AG20443 (cell line): ENCODE measurements around the gene CRELD2.

Experiments
- DNase-seq: peaks from one replicate; pipeline ENCODE4 v3.0.0; 2012; ENCODE audit warnings: low spot score, mixed read lengths

The CRELD2 gene, protein sequence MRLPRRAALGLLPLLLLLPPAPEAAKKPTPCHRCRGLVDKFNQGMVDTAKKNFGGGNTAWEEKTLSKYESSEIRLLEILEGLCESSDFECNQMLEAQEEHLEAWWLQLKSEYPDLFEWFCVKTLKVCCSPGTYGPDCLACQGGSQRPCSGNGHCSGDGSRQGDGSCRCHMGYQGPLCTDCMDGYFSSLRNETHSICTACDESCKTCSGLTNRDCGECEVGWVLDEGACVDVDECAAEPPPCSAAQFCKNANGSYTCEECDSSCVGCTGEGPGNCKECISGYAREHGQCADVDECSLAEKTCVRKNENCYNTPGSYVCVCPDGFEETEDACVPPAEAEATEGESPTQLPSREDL

DNA sequence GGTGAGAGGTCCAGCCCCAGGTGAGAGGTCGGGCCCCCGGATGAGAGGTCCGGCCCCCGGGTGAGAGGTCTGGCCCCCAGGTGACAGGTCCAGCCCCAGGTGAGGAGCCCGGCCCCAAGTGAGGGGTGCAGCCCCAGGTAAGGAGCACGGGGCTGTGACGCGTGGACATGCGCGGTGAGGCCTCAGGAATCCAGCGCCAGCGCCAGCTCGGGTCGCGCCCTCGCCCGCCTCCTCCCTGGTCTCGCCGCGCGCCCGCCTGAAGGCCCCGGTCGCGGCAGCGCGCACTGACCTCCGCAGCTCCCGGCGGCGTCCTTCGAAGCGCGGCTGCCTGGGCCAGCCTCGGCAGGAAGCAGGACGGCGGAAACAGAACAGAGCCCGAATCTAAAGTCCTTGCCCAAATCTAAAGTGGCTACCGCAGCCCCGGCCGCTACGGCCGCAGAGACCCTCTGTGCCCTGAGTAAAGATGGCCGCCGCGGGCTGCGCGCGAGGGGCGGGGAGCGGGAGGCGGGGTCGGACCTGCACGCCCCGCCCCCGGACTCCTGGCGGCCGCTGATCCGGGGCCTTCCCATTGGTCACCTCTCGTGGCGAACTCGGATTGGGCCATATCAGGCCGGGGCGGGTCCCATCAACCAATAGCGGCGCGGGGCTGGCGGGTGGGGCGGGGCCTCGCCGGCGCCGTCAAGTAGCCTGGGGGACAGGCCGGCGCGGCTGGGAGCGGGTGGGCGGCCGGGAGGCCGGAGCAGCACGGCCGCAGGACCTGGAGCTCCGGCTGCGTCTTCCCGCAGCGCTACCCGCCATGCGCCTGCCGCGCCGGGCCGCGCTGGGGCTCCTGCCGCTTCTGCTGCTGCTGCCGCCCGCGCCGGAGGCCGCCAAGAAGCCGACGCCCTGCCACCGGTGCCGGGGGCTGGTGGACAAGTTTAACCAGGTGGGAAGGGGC, at the start of gene CRELD2, which contains the start of gene ALG12:
TSS of gene CRELD2 (plus strand) at position 661 of the 937 bp plus-strand sequence. CDS start at position 797, 136 bp downstream.
TSS of gene ALG12 (minus strand) at position 465 of the 937 bp plus-strand sequence. CDS start 4,673 bp downstream, outside the sequence.
- DNase-seq = peak; percentile 99

DNA sequence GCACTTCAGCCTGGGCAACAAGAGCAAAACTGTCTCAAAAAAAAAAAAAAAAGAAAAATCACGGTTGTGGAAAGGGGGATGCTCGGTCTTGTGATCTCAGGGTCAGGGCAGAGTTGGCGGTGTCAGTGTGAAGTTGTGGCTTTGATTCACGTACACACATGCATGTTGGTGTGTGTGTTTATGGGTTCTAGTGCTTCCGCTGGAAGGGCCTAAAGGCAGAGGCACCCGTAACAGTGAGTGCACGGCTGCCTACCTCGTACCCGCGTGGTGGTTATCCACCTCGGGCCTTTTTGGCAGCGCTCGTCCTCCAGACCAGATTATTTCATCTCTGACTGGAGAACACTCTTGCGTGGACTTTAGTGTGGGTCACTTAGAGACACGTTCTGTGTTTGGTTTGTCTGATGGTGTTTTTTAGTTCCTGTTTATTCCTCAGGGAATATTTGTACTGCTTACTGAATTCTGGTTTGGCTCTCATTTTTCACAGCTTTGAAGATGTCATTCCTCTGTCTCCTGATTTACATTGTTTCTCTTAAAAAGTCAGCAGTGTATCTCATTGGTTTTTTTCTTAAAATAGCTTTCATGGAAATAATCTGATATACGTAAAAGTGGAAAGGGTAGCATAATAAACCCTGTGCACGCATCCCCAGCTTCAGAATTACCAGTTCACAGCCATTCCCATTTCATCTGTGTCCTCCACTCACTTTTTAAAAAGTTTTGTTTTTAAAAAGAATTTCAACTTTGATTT, 49.2 kb upstream of the CRELD2 start:
- no peak for DNase-seq

DNA sequence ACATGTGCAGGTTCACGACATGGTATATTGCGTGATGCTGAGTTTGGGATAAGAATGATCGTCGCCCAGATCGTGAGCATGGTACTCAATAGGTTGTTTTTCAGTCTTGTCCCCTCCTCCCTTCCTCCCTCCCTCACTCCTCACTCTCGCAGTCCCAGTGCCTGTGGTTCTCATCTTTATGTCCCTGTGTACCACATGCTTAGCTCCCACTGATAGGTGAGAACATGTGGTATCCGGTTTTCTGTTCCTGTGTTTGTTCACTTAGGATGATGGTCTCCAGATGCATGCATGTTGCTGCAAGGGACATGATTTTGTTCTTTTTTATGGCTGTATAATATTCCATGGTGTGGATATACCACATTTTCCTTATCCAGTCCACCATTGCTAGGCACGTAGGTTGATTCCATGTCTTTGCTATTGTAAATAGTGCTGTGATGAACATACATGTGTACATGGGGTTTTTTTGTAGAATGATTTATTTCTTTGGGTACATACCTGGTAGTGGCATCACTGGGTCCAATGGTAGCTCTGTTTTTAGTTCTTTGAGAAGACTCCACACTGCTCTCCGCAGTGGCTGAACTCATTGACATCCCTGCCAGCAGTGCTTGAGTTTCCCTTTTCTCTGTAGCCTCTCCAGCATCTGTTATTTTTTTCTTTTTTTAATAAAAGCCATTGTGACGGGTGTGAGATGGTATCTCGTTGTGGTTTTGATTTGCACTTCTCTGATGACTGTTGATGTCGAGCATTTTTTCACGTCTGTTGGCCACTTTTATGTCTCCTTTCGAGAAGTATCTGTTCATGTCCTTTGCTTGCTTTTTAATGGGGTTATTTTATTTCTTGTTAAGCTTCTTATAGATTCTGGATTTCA, 48.4 kb upstream of the CRELD2 start:
- no peak for DNase-seq

DNA sequence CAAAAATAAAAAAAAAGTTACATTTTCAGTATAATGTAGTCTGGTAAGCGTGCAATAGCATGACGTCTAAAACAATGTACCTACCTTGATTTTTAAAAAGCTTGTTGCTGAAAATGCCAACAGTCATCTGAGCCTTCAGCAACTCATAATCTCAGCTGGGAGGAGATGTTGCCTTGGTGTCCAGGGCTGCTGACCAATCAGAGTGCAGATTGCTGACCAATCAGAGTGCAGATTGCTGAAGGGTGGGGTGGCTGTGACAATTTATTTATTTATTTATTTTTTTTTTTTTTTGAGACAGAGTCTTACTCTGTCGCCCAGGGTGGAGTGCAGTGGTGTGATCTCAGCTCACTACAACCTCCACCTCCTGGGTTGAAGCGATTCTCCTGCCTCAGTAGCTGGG, 47.0 kb upstream of the CRELD2 start:
- no peak for DNase-seq

DNA sequence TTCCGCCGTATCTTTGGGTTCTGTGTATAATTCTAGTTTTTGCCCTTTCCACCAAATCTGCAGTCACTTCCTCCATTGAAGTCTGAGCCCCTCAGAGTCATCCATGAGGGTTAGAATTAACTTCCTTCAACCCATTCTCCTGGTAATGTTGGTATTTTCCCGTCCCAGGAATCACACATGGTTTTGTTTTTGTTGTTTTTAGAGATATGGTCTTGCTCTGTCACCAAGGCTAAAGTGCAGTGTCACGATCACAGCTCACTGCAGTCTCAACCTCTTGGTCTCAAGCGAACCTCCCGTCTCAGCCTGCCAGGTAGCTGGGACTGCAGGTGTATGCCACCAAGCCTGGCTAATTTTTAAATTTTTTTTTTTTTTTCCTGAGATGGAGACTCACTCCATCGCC, 46.1 kb upstream of the CRELD2 start:
- DNase-seq = no peak

DNA sequence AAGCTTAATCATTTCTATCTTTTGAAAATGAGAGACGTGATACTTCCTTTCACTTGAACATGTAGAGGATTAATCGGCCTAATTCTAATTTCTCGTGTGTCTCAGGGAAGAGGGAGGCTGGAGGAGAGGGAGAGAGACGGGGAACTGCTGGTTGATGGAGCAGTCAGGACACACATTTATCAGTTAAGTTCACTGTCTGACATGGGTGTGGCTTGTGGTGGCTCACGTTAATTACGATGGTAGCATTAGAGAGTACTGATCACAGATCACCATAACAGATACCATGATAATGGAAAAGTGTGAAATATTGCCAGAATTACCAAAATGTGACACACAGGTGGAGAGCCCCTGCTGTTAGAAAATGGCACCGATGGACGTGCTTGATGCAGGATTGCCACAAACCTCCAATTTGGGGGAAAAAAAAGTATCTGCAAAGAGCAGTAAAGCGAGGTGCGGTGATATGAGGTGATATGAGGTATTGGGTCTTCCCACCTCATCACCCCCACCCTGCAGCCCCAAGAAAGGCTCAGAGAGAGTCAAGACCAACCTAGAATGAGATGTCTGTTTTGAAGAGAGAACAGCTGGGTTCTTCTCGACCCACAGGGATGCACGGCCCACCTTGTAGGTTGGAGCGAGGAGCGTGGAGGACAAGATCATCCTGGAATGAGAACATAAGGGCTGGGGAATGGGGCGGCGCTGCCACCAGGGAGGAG, 45.0 kb upstream of the CRELD2 start:
- DNase-seq = no peak

DNA sequence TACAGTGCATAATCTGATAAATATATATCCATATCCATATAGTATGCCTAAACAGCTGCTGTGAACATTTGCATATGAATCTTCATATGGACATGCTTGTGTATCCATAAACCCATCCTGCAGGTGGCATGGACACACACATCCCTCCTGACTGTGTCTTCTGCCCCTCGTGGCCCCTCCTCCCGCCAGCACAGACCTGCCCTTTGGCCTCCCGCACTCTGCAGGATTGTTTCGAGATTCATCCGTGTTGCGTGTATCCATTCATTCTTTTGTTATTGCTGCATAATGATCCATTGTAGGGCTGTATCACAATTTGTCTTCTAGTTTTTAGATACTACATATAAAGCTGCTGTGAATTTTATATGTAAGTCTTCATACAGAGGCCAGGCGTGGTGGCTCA, 40.8 kb upstream of the CRELD2 start:
- no peak for DNase-seq

DNA sequence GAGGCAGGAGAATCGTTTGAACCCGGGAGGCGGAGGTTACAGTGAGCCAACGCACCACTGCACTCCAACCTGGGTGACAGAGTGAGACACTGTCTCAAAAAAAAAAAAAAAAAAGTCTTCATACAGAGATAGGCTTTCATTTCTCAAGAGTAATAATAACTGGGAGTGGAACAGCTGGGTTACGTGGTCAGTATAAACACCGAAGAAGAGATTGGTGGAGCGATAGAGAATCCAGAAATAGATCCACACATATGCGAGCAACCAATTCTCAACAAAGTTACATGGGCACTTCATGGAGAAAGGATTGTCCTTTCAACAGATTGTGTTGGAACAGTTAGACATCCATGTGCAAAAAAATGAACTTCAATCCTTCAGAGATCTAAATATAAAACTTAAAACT, 40.2 kb upstream of the CRELD2 start:
- no peak for DNase-seq

DNA sequence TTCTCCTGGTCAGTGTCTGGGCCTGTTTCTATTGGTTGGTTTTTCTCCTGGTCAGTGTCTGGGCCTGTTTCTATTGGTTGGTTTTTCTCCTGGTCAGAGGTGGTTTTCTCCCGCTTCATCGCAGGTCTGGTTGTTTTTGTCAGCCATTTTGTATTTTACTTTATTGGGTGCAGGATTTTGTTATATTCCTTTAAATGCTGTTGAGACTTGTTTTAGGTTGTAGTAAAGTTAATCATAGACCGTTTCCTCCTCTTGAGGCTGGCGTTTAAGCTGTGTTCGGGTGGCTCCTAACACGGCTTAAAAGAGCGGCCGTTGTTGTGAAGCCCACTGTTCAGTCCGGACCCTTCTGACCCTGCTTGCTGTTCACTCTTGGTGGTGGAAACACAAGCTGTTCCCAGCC, 38.6 kb upstream of the CRELD2 start:
- no peak for DNase-seq

DNA sequence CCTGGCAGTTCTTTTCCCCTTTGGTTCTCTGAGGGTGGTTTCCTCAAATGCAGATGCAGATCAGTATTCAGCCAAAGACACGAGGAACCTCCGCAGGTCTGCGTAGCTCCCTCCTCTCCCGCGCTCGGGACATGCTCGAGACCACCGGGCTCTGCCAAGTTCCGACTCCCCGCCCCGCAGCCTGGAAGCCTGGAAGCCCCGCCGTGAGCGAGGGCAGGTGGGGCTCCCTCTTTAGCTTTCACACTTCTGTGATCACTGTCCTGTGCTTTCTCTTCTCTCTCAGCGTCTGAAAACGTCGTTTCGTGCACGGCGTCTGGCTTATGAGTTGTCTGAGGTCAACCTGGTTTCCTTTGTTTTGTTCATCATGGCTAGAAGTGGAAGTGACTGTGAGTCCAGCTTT, 38.2 kb upstream of the CRELD2 start:
- DNase-seq = no peak

DNA sequence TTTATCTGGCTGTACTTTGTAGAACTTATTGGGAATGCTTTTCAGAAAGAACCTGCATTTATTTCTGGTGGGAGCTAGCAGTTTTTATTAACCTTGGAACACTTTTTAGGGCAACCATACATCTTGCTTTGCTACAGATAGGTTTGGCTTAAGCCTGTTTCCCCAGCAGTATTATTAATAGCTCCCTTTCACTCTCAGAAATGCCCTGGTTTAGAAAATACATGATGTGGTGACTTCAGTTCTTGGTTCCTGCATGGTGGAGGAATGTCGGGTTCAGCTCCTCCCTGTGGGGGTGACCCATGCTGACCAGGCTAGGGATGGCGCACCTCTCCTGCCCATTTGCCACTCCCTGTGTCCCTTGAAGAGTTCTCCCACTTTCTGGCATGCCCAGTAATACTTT, 36.6 kb upstream of the CRELD2 start:
- no peak for DNase-seq

DNA sequence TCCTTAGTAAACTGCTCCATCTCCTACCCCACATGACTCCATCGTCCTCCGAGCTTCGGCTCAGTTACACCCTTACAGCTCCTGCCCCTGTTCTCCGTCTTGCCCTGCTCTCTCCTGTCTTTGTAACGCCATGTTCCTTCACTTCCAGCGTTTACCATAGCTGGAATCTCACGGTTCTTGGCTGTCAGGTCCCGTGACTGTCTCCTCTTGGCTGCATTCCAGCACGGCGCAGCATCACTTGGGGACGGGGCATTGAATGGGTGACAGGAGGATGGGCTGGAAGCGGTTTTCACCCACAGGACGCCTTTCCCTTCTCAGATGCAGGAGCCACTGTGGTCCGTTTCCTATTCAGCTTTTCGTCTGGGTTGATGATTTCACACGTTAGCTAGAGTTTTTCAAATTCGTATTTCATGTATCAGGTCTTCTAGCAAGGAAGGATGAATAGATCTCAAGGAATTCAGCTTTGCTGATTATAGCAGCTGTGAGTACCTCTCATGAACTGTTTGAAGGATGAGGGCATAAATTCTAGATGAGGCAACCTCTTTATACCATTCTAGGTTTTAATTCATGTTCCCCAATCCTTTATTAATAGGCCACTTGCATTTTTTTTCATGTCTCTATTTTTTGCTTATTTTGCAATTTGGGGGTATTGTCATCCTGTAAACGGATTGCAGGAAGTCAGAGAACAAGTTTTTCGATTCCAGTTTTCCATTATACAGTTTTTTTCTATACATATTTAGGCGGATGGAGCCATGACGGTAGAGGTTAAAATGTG, 35.7 kb upstream of the CRELD2 start:
- no peak for DNase-seq

DNA sequence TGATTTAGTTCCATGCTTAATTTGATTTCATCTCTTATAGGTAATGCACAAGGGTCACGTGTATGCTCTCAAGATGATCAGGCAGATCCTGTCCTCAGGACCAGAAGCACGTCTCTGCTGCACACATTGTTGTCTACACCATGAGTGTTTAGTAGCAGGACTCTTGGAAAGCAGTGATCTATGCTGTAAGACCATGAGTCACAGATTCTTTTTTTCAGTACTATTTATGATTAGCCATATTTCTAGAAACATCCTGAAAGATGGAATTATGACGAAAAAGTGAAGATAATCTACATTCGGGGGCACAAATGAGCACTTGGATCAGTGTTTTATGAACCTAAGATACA, 35.2 kb upstream of the CRELD2 start:
- no peak for DNase-seq

DNA sequence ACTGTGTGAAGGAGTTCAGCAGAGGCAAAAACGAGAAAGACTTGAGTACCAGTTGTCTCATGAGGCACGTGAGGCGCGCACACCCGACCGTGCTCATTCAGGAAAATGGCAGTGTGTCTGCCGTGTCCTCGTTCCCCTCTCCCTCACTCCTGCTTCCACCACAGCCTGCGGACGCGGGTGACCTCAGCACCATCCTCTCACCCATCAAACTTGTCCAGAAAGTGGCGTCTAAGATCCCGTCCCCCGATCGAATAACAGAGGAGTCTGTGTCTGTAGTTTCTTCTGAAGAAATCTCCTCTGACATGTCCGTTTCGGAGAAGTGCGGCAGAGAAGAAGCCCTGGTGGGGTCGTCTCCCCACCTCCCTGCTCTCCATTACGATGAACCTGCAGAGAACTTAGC, 34.4 kb upstream of the CRELD2 start:
- no peak for DNase-seq

DNA sequence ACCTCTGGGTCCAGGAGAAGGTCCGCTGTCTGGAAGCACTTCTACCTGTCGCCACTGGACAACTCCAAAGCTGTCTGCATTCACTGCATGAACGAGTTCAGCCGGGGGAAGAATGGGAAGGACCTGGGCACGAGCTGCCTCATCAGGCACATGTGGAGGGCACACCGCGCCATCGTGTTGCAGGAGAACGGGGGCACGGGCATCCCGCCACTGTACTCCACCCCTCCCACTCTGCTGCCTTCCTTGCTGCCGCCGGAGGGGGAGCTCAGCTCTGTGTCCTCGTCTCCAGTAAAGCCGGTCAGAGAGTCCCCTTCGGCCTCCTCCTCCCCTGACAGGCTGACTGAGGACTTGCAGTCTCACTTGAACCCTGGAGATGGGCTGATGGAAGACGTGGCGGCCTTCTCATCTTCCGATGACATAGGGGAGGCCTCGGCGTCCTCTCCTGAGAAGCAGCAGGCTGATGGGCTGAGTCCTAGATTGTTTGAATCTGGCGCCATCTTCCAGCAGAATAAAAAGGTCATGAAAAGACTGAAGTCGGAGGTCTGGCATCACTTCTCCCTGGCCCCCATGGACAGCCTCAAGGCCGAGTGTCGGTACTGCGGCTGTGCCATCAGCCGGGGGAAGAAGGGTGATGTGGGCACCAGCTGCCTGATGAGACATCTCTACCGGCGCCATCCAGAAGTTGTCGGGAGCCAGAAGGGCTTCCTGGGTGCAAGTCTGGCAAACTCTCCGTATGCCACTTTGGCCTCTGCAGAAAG, 33.8 kb upstream of the CRELD2 start:
- no peak for DNase-seq

DNA sequence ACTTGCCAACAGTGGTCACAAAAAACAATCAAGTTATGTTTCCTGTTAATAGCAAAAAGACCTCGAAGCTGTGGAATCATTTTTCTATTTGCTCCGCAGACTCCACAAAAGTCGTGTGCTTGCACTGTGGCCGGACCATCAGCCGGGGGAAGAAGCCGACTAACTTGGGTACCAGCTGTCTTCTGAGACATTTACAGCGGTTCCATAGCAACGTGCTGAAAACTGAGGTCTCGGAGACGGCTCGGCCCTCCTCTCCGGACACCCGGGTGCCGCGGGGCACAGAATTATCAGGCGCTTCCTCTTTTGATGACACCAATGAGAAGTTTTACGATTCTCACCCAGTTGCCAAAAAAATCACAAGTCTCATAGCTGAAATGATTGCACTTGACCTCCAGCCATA, 33.2 kb upstream of the CRELD2 start:
- DNase-seq = no peak

DNA sequence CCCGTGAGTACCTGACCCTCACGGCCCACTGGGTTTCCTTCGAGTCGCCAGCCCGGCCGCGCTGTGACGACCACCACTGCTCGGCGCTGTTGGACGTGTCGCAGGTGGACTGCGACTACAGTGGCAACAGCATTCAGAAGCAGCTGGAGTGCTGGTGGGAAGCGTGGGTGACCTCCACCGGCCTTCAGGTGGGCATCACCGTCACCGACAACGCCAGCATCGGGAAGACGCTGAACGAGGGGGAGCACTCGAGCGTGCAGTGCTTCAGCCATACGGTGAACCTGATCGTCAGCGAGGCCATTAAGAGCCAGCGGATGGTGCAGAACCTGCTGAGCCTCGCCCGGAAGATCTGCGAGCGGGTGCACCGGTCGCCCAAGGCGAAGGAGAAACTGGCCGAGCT, 32.6 kb upstream of the CRELD2 start:
- no peak for DNase-seq

DNA sequence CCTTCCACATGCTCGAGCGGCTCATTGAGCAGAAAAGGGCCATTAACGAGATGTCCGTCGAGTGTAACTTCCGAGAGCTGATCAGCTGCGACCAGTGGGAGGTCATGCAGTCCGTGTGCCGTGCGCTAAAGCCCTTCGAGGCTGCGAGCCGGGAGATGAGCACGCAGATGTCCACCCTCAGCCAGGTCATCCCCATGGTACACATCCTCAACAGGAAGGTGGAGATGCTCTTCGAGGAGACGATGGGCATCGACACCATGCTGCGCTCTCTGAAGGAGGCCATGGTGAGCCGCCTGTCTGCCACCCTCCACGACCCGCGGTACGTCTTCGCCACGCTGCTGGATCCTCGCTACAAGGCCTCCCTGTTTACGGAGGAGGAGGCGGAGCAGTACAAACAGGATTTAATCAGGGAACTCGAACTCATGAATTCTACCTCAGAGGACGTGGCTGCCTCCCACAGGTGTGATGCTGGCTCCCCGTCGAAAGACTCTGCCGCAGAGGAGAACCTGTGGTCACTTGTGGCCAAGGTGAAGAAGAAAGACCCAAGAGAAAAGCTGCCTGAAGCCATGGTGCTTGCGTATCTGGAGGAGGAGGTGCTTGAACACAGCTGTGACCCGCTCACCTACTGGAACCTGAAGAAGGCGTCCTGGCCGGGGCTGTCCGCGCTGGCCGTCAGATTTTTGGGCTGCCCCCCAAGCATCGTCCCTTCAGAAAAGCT, 31.9 kb upstream of the CRELD2 start:
- DNase-seq = no peak

DNA sequence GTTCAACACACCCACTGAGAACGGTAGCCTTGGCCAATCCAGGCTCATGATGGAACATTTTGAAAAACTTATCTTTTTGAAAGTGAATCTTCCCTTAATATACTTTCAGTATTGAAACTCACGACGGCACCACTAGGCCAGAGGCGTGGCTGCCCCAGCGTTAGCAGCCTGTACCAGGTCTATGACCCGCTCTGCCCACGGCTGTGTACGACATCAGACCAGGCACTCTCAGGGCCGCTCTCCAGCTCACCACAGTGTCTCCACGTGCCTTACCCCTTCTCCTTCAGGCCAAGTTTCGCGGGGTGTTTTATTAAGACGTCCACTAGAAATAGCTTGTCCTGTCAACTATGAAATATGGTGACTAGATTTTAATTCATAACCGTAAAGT, 31.4 kb upstream of the CRELD2 start:
- DNase-seq = no peak
